ENCODE data around the gene DHRS2. TPM values are rescaled to one million over a fixed set of nuclear protein-coding genes. Genes with fewer than 3 reads are reported as not detected.

Gene DHRS2
- total RNA-seq, 4 donors from 2014 or later, result 0.63 to 0.66 TPM; not detected in 2

- Histone ChIP-seq H3K27ac (replicated peaks in 1 of 4) (no peak overlapping the region), H3K36me3 (no peaks in the 10 kb centered on the region), H3K9me3 (no peaks in the 10 kb centered on the region), H3K4me1 (no peaks in the 10 kb centered on the region), H3K27me3 (peaks cover 0 to 32% (median 0%) of the 10 kb centered on the region in 4 donors), H3K4me3 (no peak overlapping the region)
- intact Hi-C loops (cut with DNase I), result no loop called here
- WGBS, result 20% methylated on average over 1 of the region's 2 CpGs
- no peak for DNase-seq (ENCODE audit: extremely low spot score)
- no peak for TF ChIP-seq POLR2A (IDR thresholded peaks at IDR 0.05; ENCODE audit: low read depth)
- TF ChIP-seq POLR2AphosphoS5 (IDR thresholded peaks at IDR 0.05), result no peak
Measured at GRCh38 chr14:23614395-23614828, 21.8 kb upstream of the DHRS2 start.

- Histone ChIP-seq H3K27me3 (peaks cover 0 to 20% (median 0%) of the 10 kb centered on the region in 4 donors), H3K9me3 (no peaks in the 10 kb centered on the region), H3K27ac (replicated peaks in 1 of 4) (no peak overlapping the region), H3K4me3 (no peak overlapping the region), H3K4me1 (no peaks in the 10 kb centered on the region), H3K36me3 (no peaks in the 10 kb centered on the region)
- WGBS, result 50% methylated on average over 5 of the region's 5 CpGs
- TF ChIP-seq POLR2A (IDR thresholded peaks at IDR 0.05; ENCODE audit: low read depth) (no peak), POLR2AphosphoS5 (IDR thresholded peaks at IDR 0.05) (no peak), CTCF (IDR thresholded peaks at IDR 0.05) (no peak), EP300 (IDR thresholded peaks at IDR 0.05) (no peak)
- DNase-seq (ENCODE audit: extremely low spot score), result no peak
- intact Hi-C loops (cut with DNase I), result no loop called here
Measured at GRCh38 chr14:23615856-23616255, 20.3 kb upstream of the DHRS2 start.

GRCh38 chr14:23617539-23617938, 18.6 kb upstream of the DHRS2 start:
- H3K4me1 ChIP-seq, result no peaks in the 10 kb centered on the region
- H3K4me3 ChIP-seq, result no peak overlapping the region
- WGBS, result 75% methylated on average over 1 of the region's 1 CpG
- H3K27me3 ChIP-seq, result peaks cover 0 to 17% (median 0%) of the 10 kb centered on the region in 4 donors
- H3K9me3 ChIP-seq, result no peaks in the 10 kb centered on the region
- intact Hi-C loops (cut with DNase I), result no loop called here
- no peak for TF ChIP-seq POLR2A (IDR thresholded peaks at IDR 0.05; ENCODE audit: low read depth)
- no peak for TF ChIP-seq CTCF (IDR thresholded peaks at IDR 0.05)
- TF ChIP-seq POLR2AphosphoS5 (IDR thresholded peaks at IDR 0.05), result no peak
- no peak for TF ChIP-seq EP300 (IDR thresholded peaks at IDR 0.05)
- no peak for DNase-seq (ENCODE audit: extremely low spot score)
- no peak overlapping the region for H3K27ac ChIP-seq (replicated peaks in 1 of 4)
- no peaks in the 10 kb centered on the region for H3K36me3 ChIP-seq

GRCh38 chr14:23618415-23618988, 17.7 kb upstream of the DHRS2 start:
- 75% methylated on average over 2 of the region's 2 CpGs for WGBS
- H3K4me1 ChIP-seq, result no peaks in the 10 kb centered on the region
- H3K36me3 ChIP-seq, result no peaks in the 10 kb centered on the region
- no peak overlapping the region for H3K4me3 ChIP-seq
- intact Hi-C loops (cut with DNase I), result no loop called here
- TF ChIP-seq CTCF (IDR thresholded peaks at IDR 0.05), result no peak
- no peak for TF ChIP-seq POLR2A (IDR thresholded peaks at IDR 0.05; ENCODE audit: low read depth)
- no peak for TF ChIP-seq EP300 (IDR thresholded peaks at IDR 0.05)
- no peak for TF ChIP-seq POLR2AphosphoS5 (IDR thresholded peaks at IDR 0.05)
- peaks cover 0 to 13% (median 0%) of the 10 kb centered on the region in 4 donors for H3K27me3 ChIP-seq
- no peak overlapping the region for H3K27ac ChIP-seq (replicated peaks in 1 of 4)
- no peak for DNase-seq (ENCODE audit: extremely low spot score)
- H3K9me3 ChIP-seq, result no peaks in the 10 kb centered on the region

- intact Hi-C loops (cut with DNase I), result no loop called here
- no peaks in the 10 kb centered on the region for H3K4me1 ChIP-seq
- WGBS, result 74% methylated on average over 3 of the region's 3 CpGs
- H3K27me3 ChIP-seq, result peaks cover 0 to 4% (median 0%) of the 10 kb centered on the region in 4 donors
- no peak overlapping the region for H3K27ac ChIP-seq (replicated peaks in 1 of 4)
- peak; percentile 81 for DNase-seq (ENCODE audit: extremely low spot score)
- no peaks in the 10 kb centered on the region for H3K36me3 ChIP-seq
- H3K9me3 ChIP-seq, result peaks cover 0 to 7% (median 0%) of the 10 kb centered on the region in 4 donors
- H3K4me3 ChIP-seq, result no peak overlapping the region
- TF ChIP-seq EP300 (IDR thresholded peaks at IDR 0.05) (no peak), POLR2A (IDR thresholded peaks at IDR 0.05; ENCODE audit: low read depth) (no peak), CTCF (IDR thresholded peaks at IDR 0.05) (no peak), POLR2AphosphoS5 (IDR thresholded peaks at IDR 0.05) (no peak)
Measured at GRCh38 chr14:23620177-23620702, 15.9 kb upstream of the DHRS2 start.
